Calu3 (cell line): ENCODE data around the gene UQCR10. TPM values are rescaled to one million over a fixed set of nuclear protein-coding genes. Genes with fewer than 3 reads are reported as not detected.

Experiments used
- BruUV-seq: library from RNA; stranded (reverse); fragments of 400-500 nt; replicated peaks from 2 replicates; lab custom pipeline; 2021; lab: Mats Ljungman, UMichigan
- CTCF ChIA-PET: fragments of 300-600 bp; sonication (Branson Sonifier 250); formaldehyde crosslinking; loops from one replicate; lab custom pipeline; 2022; ENCODE audit warnings: antibody characterized with exemption; lab: Charles Lee
- DNase-seq: peaks from one replicate; pipeline ENCODE4 v3.0.0; 2022
- H3K27ac Mint-ChIP-seq: one replicate; pipeline ENCODE4 v1.8.0; 2022; ENCODE audit warnings: mixed read lengths; ENCODE audit not compliant: unreplicated experiment
- H3K27me3 Mint-ChIP-seq: one replicate; pipeline ENCODE4 v1.8.0; 2022; ENCODE audit warnings: mixed read lengths; ENCODE audit not compliant: unreplicated experiment
- H3K36me3 Mint-ChIP-seq: one replicate; pipeline ENCODE4 v1.8.0; 2022; ENCODE audit warnings: mild to moderate bottlenecking, moderate library complexity, mixed read lengths; ENCODE audit not compliant: insufficient read depth, unreplicated experiment
- H3K4me1 Mint-ChIP-seq: one replicate; pipeline ENCODE4 v1.8.0; 2022; ENCODE audit warnings: mild to moderate bottlenecking, low read depth, mixed read lengths; ENCODE audit not compliant: unreplicated experiment
- H3K4me3 Mint-ChIP-seq: one replicate; pipeline ENCODE4 v1.8.0; 2022; ENCODE audit warnings: mild to moderate bottlenecking, low read depth, moderate library complexity, mixed read lengths; ENCODE audit not compliant: unreplicated experiment
- H3K9me3 Mint-ChIP-seq: one replicate; pipeline ENCODE4 v1.8.0; 2022; ENCODE audit warnings: low read depth, mixed read lengths; ENCODE audit not compliant: unreplicated experiment
- intact Hi-C: fragments of 100-400 bp; cut with micrococcal nuclease; formaldehyde crosslinking; loops from one replicate; pipeline ENCODE4 v1.10.0; 2022; ENCODE audit not compliant: unreplicated experiment
- total RNA-seq: library from RNA; stranded (reverse); gene quantifications from 2 replicates; pipeline ENCODE4 v1.2.3, GENCODE V29; 2022
- TF ChIP-seq, protein P1 (sequence below): fragments of 200-600 bp; IDR thresholded peaks from one replicate; pipeline ENCODE4 v1.8.0; 2022; ENCODE audit warnings: antibody characterized with exemption; ENCODE audit not compliant: unreplicated experiment

The UQCR10 gene
- total RNA-seq, 1 experiment from 2014 or later, result 120 TPM

- peaks cover 43% of the 10 kb centered on the region for H3K36me3 Mint-ChIP-seq
- no TSS peak for BruUV-seq
- no peak for DNase-seq
- no peak overlapping the region for H3K4me3 Mint-ChIP-seq
- no peaks in the 10 kb centered on the region for H3K27me3 Mint-ChIP-seq
- no peak overlapping the region for H3K27ac Mint-ChIP-seq
- CTCF ChIA-PET, result interaction anchor here (2.3 kb wide), 1 partner anchor 96 kb away, joined by 8 read pairs; no protein-coding TSS in a partner anchor
- H3K4me1 Mint-ChIP-seq, result peaks cover 50% of the 10 kb centered on the region
- H3K9me3 Mint-ChIP-seq, result no peaks in the 10 kb centered on the region
- intact Hi-C loops, result no loop called here
- TF ChIP-seq, protein P1, sequence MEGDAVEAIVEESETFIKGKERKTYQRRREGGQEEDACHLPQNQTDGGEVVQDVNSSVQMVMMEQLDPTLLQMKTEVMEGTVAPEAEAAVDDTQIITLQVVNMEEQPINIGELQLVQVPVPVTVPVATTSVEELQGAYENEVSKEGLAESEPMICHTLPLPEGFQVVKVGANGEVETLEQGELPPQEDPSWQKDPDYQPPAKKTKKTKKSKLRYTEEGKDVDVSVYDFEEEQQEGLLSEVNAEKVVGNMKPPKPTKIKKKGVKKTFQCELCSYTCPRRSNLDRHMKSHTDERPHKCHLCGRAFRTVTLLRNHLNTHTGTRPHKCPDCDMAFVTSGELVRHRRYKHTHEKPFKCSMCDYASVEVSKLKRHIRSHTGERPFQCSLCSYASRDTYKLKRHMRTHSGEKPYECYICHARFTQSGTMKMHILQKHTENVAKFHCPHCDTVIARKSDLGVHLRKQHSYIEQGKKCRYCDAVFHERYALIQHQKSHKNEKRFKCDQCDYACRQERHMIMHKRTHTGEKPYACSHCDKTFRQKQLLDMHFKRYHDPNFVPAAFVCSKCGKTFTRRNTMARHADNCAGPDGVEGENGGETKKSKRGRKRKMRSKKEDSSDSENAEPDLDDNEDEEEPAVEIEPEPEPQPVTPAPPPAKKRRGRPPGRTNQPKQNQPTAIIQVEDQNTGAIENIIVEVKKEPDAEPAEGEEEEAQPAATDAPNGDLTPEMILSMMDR, result no peak
Observed at GRCh38 chr22:29797351-29797750, 30.2 kb downstream of the UQCR10 start.

DNA sequence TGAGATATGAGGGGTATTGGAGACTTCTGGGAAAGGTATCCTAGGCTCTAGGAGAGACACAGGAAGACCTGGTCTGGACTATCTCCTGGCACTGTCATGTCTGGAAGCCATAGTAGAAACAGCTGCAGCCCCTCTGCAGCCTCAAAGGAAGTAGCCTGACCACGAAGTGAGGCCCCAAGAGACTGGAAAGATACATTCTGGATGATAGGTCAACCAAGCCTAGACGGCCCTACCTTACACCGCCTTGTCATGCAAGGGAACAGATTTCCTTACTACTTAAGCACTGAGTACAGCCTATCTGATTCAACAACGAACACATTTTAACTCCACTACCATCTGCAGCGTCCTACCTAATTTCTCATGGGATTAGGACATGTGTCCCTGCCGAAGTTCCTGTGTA is 31.1 kb downstream of the UQCR10 start:
- no peaks in the 10 kb centered on the region for H3K9me3 Mint-ChIP-seq
- no peaks in the 10 kb centered on the region for H3K27me3 Mint-ChIP-seq
- no TSS peak for BruUV-seq
- CTCF ChIA-PET, result no interaction called here
- H3K36me3 Mint-ChIP-seq, result peaks cover 37% of the 10 kb centered on the region
- intact Hi-C loops, result no loop called here
- no peak for DNase-seq
- H3K4me1 Mint-ChIP-seq, result peaks cover 50% of the 10 kb centered on the region
- peak overlapping the region; percentile 36 for H3K4me3 Mint-ChIP-seq
- TF ChIP-seq, protein P1, result no peak
- peak overlapping the region; percentile 55 for H3K27ac Mint-ChIP-seq

DNA sequence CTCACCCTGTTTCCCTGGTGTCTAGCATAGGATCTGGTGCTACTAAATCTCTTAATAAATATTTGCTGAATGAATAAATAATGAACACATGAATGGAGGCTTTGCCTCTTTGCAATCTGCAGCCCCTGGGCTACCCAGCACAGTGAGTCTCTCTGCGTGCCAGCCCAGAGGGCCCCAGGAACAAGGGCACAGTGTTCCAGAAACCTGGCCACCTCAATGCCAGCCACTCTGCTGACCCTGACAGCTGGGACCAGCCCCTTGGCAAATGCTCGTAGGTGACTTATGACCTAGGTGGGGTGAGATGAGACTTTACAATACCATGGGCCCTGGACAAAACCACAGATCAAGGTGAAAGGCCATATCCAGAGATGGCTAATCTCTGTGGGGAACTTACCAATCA is 31.6 kb downstream of the UQCR10 start:
- intact Hi-C loops, result no loop called here
- CTCF ChIA-PET, result interaction anchor here (0.5 to 1.8 kb wide), 6 partner anchors 15 to 290 kb away, joined by 3 to 5 read pairs (median 4); no protein-coding TSS in a partner anchor
- TSS peak; percentile 55 for BruUV-seq
- Mint-ChIP-seq H3K36me3 (peaks cover 37% of the 10 kb centered on the region), H3K27ac (peak overlapping the region; percentile 55), H3K9me3 (no peaks in the 10 kb centered on the region), H3K4me1 (peaks cover 50% of the 10 kb centered on the region), H3K4me3 (no peak overlapping the region), H3K27me3 (no peaks in the 10 kb centered on the region)
- TF ChIP-seq, protein P1, result no peak
- DNase-seq, result peak; percentile 25

DNA sequence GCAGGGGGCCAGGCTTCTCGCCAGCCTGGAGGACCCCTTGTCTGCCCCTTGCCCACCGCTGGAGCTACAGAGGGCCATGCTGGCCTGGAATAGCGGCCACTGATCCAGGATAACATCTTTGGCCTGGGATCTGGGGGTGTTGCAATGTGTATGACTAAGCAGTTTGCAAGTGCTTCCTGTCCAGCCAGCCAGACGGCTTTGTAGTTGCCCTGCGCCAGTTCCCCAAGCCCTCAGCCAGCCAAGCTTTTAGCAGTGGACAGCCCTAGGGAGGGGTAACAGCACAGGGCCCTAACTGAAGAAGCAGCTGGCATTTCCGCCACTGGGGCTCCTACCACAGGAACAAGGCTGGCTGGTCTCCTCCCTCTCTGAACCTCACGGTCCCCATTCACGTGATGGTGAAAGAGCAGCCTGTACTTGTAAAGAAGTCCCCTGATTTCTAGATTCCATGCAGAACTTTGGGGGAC is 32.1 kb downstream of the UQCR10 start:
- BruUV-seq, result no TSS peak
- DNase-seq, result peak; percentile 91
- no peak overlapping the region for H3K4me3 Mint-ChIP-seq
- no peaks in the 10 kb centered on the region for H3K9me3 Mint-ChIP-seq
- peaks cover 38% of the 10 kb centered on the region for H3K36me3 Mint-ChIP-seq
- no peaks in the 10 kb centered on the region for H3K27me3 Mint-ChIP-seq
- peaks cover 50% of the 10 kb centered on the region for H3K4me1 Mint-ChIP-seq
- intact Hi-C loops, result no loop called here
- CTCF ChIA-PET, result interaction anchor here (0.5 to 1.8 kb wide), 8 partner anchors 15 to 290 kb away, joined by 3 to 5 read pairs (median 4); no protein-coding TSS in a partner anchor
- TF ChIP-seq, protein P1, result no peak
- H3K27ac Mint-ChIP-seq, result peak overlapping the region; percentile 55
